Neural progenitor cell (in vitro differentiated cells): ENCODE results near the gene TLR3.

ENCODE experiments used
- EZH2 ChIP-seq: fragments of 200-600 bp; sonication (generic); IDR thresholded peaks from 2 replicates; pipeline ENCODE4 v1.6.1; 2017; ENCODE audit warnings: antibody characterized with exemption, mild to moderate bottlenecking, moderate library complexity
- EZH2phosphoT487 ChIP-seq: fragments of 200-600 bp; sonication (generic); IDR thresholded peaks from 2 replicates; pipeline ENCODE4 v1.6.1; 2017; ENCODE audit warnings: antibody characterized with exemption
- TF ChIP-seq, protein P1 (sequence below): fragments of 200-600 bp; sonication (generic); IDR thresholded peaks from 2 replicates; pipeline ENCODE4 v1.5.1; 2017; ENCODE audit warnings: antibody characterized with exemption, mild to moderate bottlenecking

- TF ChIP-seq EZH2phosphoT487 (no peak), EZH2 (no peak)
- TF ChIP-seq, protein P1, sequence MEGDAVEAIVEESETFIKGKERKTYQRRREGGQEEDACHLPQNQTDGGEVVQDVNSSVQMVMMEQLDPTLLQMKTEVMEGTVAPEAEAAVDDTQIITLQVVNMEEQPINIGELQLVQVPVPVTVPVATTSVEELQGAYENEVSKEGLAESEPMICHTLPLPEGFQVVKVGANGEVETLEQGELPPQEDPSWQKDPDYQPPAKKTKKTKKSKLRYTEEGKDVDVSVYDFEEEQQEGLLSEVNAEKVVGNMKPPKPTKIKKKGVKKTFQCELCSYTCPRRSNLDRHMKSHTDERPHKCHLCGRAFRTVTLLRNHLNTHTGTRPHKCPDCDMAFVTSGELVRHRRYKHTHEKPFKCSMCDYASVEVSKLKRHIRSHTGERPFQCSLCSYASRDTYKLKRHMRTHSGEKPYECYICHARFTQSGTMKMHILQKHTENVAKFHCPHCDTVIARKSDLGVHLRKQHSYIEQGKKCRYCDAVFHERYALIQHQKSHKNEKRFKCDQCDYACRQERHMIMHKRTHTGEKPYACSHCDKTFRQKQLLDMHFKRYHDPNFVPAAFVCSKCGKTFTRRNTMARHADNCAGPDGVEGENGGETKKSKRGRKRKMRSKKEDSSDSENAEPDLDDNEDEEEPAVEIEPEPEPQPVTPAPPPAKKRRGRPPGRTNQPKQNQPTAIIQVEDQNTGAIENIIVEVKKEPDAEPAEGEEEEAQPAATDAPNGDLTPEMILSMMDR: no peak
Observed at GRCh38 chr4:186072516-186072915, 3.6 kb downstream of the TLR3 start.
